ENCODE measurements around the gene AFAP1. TPM values are rescaled to one million over a fixed set of nuclear protein-coding genes. Genes with fewer than 3 reads are reported as not detected.

AFAP1 gene
- total and polyA plus RNA-seq, 2 of the 8 experiments (the other 6 are each of a cell fraction or from before 2014, with no cell fraction given), result 3.6 to 18.2 TPM

DNA sequence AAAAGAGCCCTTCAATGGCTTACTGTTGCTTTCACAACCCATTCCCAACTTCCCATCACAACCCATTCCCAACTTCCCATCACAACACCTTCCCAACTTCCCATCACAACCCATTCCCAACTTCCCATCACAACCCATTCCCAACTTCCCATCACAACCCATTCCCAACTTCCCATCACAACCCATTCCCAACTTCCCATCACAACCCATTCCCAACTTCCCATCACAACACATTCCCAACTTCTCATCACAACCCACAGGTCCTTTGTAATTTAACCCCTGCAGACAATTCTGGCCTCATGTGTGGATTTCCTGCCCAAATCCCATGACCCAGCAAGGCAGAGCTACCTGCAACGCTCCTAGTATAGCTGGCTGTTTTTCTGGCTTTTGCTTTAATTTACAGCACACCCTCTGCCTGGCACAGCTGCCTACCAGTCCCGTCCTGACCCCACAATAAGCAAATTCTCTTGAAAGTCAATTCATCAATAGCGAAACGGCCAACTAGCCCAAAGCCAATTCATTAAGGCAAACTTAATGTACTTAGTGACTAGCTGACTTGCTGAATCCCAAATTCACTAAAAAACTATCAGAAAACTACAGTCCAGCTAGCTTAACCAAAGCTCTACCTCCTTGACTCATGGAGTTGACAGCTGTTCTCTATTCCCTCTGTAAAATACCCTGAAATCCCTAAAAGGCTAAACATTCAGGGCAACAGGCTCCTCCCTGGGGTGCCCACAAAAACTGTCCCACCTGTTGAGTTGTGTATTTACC, 75.6 kb downstream of the AFAP1 start (continued):
- TF ChIP-seq ASH2L (IDR thresholded peaks at IDR 0.05; ENCODE audit: low read length), result no peak
- TF ChIP-seq CHD7 (IDR thresholded peaks at IDR 0.05; ENCODE audit: insufficient replicate concordance, low read length), result no peak
- TF ChIP-seq HDAC2 (IDR thresholded peaks at IDR 0.05; ENCODE audit: borderline replicate concordance in 1 of 2, low read depth in 2 of 2, low read length in 2 of 2), result no peak
- TF ChIP-seq MAX (IDR thresholded peaks at IDR 0.05), result no peak
- TF ChIP-seq BCL11A (IDR thresholded peaks at IDR 0.05; ENCODE audit: low read depth in 2 of 2, low read length in 2 of 2), result no peak

All from H1 (cell line).